Measurements from ENCODE around the gene GPR158.

GRCh38 chr10:25300073-25300472 is 125.3 kb downstream of the GPR158 start:
- TF ChIP-seq EZH2phosphoT487 (IDR thresholded peaks at IDR 0.05; ENCODE audit: borderline replicate concordance, low read length) (no peak), CTCF (IDR thresholded peaks at IDR 0.05; ENCODE audit: low read depth, low read length, poor library complexity, severe bottlenecking) (no peak)
